GM18870 (cell line): Measurements from ENCODE around the gene PHF23.

Source experiments
- ATAC-seq: cut with Tn5 transposase; IDR thresholded peaks from one replicate; pipeline ENCODE4 v1.9.1; 2021; ENCODE audit warnings: moderate library complexity; ENCODE audit not compliant: unreplicated experiment

Gene PHF23

GRCh38 chr17:7238420-7239090, 702 bp downstream of the PHF23 start:
- ATAC-seq: no peak

- no peak for ATAC-seq
Measured at GRCh38 chr17:7237761-7238419, 1.4 kb downstream of the PHF23 start.

GRCh38 chr17:7237266-7237760, 1.9 kb downstream of the PHF23 start:
- ATAC-seq: no peak

GRCh38 chr17:7236808-7237207, 2.4 kb downstream of the PHF23 start:
- no peak for ATAC-seq

- no peak for ATAC-seq
Measured at GRCh38 chr17:7235693-7236665, 3.3 kb downstream of the PHF23 start.

- ATAC-seq: no peak
Measured at GRCh38 chr17:7234083-7234951, 4.9 kb downstream of the PHF23 start, which contains the start of gene DVL2. Gene DVL2, minus strand, starts transcription at chr17:7234517. Its CDS starts 255 bp downstream, at chr17:7234262.

GRCh38 chr17:7233701-7234082, 5.6 kb downstream of the PHF23 start:
- ATAC-seq: no peak

- ATAC-seq: no peak
Measured at GRCh38 chr17:7232114-7232513, 7.1 kb downstream of the PHF23 start.

GRCh38 chr17:7229504-7229903, 9.8 kb downstream of the PHF23 start:
- no peak for ATAC-seq

- ATAC-seq: no peak
Measured at GRCh38 chr17:7228920-7229319, 10.3 kb downstream of the PHF23 start.

- no peak for ATAC-seq
Measured at GRCh38 chr17:7226721-7227710, 12.2 kb downstream of the PHF23 start.

- ATAC-seq: no peak
Measured at GRCh38 chr17:7225711-7226331, 13.4 kb downstream of the PHF23 start.

- no peak for ATAC-seq
Measured at GRCh38 chr17:7224661-7225111, 14.6 kb downstream of the PHF23 start.

- ATAC-seq: no peak
Measured at GRCh38 chr17:7224110-7224509, 15.1 kb downstream of the PHF23 start.

- ATAC-seq: no peak
Measured at GRCh38 chr17:7223375-7223774, 15.9 kb downstream of the PHF23 start.

GRCh38 chr17:7222972-7223292, 16.3 kb downstream of the PHF23 start:
- no peak for ATAC-seq

- ATAC-seq: no peak
Measured at GRCh38 chr17:7222093-7222971, 16.9 kb downstream of the PHF23 start.
